Gastrocnemius medialis (tissue), 4 donors: ENCODE measurements around the gene MACROD2.

Experiments
- CTCF ChIP-seq, 5 experiments: fragments of 450-650 bp in 3 of 5; fragments of 200-600 bp in 2 of 5; sonication (generic) in 2 of 5; IDR thresholded peaks in 4 of 5; conservative IDR thresholded peaks in 1 of 5; 1 replicate in 4 of 5; 2 replicates in 1 of 5; pipeline ENCODE4 v1.5.1; 2016 to 2019; ENCODE audit warnings: antibody characterized with exemption in 5 of 5, mild to moderate bottlenecking in 3 of 5, moderate library complexity in 3 of 5
- POLR2A ChIP-seq, 2 donors: fragments of 450-650 bp; IDR thresholded peaks; one replicate each; pipeline ENCODE4 v1.6.1; 2017; ENCODE audit warnings: antibody characterized with exemption in 2 of 2, mild to moderate bottlenecking in 2 of 2, moderate library complexity in 2 of 2

GRCh38 chr20:15638816-15639215 is 1643.5 kb downstream of the MACROD2 start:
- TF ChIP-seq POLR2A (IDR thresholded peaks at IDR 0.05) (no peak), CTCF (IDR thresholded peaks at IDR 0.05 in 4 of 5, conservative IDR thresholded peaks at IDR 0.05 in 1 of 5) (no peak)
